ENCODE measurements around the gene KRTCAP2.
"Not testable (repeated sequence)": the region's sequence is repeated elsewhere in the genome, so short reads cannot be mapped to it uniquely, and the experiment has no call there.

Gene KRTCAP2

DNA sequence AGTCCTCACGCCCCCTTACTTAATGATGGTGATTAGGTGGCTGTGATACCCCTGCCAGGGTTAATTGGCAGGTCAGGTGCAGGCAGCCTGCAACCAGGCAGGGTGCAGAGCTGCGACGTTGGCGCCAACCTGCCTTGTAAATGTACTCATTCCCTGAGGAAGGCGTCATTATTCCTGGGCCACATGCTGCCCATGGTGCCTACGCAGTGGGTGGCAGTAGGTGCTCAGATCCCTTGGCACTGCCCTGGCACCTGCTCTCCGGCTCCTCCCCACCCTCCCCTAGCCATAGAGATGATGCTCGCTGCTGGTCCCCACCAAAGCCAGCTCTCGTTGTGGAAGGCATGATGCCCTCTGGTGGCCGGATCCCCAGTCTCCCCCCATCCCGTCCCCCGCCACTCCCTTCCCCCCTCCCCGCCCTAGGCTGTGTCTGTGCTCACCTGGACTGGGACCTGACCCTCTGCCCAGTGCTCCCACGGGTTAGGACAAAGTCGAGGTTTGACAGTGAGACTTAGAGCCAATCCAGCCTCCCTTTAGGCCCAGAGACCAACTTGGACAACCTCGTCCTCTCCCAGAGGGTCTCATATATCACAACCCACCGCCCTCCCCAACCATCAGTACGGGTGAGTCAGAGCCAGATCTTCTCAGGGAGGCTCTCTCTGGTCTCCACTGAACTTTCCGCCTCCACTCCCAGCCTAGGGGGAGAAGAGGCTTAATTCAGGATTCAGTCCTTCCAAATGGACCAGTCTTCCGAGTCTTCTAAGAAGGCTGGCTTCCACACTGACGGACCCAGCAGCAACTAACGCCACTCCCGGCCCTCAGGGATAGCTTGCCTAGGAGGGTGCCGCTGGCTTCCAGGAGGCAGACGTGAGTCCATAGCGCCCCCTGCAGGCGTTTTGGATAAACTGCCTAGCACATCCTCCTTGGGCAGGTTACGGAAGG is 5.7 kb downstream of the KRTCAP2 start:
- DNase-seq = peak; percentile 89

DNA sequence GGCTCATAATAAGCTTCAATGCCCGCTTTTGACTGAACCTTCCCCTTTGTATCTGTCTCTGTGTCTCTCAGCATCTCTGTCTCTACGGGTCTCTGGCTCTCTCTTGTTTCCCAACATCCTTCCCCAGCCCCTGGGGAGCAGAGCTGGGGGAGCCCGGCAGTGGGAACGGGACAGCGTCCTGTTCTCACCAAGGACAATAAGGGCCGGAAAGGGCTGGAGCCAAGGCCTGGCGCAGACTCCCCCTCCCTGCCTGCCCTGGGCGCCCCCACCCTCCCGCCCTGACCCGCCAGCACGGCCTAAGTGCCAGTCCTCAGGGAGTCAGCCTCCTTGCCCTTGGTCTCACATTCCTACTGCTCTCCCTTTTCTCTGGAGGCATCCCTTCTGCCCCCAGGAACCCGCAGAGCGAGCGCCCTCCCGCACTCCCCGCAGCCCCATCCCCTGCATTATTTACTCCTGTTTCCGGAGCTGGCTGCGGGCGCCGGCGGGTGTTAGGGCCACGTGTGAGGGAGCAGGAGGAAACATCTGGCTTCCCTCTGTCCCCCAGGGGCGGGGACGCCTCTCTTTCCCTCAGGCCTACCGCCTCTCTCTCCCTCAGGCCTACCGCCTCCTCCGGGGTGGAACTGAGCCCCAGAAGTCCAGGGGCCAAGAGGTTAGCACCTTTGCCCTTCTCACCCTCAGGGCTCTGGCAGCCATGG is 6.5 kb downstream of the KRTCAP2 start:
- DNase-seq = no peak

DNA sequence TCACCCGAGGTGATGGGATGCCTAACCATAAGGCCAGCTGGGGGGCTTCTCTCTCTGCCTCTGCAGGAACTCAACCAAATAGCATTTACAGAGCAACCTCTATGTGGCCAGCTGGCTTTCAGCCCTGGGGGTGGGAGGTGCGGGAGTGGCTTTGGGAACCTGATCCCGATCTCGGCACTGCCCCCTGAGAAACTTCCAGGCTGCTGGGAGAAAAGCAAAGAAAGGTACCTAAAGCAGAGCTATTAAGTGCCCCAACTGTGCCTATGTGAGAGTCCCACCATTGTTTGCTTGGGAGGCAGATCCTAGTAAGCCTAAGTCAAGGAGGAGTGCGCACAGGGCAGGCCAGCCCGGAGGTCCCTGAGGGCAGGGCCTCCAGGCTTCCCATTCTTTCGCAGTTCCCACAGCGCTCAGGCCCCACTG is 7.0 kb downstream of the KRTCAP2 start:
- DNase-seq = no peak

DNA sequence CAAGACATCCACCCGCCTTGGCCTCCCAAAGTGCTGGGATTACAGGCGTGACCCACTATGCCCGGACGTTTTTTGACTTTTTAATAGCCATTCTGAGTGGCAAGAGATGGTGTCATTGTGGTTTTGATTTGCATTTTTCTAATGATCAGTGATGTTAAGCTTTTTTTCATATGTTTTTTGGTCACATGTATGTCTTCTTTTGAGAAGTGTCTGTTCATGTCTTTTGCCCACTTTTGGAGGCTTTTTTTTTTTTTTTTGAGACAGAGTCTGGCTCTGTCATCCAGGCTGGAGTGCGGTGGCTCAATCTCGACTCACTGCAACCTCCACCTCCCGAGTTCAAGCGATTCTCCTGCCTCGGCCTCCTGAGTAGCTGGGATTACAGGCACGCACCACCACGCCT is 8.5 kb downstream of the KRTCAP2 start:
- not testable (repeated sequence) for DNase-seq

DNA sequence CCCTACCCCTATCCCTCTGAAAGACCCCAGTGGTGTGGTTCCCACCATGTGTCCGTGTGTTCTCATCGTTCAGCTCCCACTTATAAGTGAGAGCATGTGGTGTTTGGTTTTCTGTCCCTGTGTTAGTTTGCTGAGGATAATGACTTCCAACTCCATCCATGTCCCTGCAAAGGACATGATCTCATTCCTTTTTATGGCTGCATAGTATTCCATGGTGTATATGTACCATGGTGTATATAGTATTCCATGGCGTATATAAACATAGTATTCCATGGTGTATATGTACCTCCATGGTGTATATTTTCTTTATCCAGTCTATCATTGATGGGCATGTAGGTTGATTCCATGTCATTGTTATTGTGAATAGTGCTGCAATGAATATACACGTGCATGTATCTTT is 9.3 kb downstream of the KRTCAP2 start:
- not testable (repeated sequence) for DNase-seq

DNA sequence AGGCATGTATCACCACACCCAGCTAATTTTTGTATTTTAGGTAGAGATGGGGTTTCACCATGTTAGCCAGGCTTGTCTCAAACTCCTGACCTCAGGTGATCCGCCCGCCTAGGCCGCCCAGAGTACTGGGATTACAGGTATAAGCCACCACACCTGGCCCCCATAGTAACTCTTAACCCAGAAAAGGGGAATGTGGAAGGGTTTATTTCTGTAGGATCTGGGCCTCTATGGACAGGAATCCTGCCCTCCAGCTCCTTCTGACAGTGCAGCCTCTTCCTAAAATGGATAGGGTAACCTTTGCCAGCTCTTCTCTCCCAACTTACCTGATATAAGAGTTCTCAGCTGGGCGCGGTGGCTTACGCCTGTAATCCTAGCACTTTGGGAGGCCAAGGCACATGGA is 10.5 kb downstream of the KRTCAP2 start:
- not testable (repeated sequence) for DNase-seq

DNA sequence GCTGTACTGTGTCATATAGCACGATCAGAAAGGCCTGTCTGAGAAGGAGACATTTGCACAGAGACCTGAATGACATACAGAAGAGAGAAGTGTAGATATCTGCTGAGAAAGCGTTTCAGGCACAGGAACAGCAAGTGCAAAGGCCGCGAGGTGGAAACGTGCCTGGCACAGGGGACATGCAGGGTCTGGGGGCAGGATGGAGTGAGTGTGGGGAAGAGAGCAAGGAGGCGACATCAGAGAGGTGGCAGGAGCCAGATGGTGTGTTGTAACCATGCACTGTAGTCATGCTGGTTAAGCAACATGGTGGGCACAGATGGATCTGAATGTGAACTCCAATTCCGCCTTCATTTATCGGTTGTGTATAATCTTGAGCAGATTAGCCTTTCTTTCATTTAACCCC is 13.0 kb downstream of the KRTCAP2 start:
- DNase-seq = no peak

DNA sequence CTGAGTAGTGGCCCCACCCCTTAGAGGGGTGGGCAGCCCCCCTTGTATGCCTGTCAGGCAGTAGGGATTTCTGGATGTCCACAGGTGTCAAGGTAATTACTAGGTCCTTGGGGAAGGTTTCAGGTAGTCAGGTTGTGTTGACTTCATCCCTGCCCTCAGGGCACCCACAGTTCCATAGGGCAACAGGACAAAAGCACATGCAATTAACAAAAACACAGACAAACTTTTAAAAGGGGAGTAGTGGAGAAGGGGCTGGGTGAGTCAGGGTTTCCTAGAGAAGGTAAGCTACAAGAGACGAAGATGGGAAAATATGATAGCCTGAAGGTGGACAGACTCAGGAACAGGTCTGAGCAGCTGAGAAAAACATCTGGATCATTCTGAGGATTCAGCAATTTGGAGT is 14.1 kb downstream of the KRTCAP2 start:
- DNase-seq = no peak

DNA sequence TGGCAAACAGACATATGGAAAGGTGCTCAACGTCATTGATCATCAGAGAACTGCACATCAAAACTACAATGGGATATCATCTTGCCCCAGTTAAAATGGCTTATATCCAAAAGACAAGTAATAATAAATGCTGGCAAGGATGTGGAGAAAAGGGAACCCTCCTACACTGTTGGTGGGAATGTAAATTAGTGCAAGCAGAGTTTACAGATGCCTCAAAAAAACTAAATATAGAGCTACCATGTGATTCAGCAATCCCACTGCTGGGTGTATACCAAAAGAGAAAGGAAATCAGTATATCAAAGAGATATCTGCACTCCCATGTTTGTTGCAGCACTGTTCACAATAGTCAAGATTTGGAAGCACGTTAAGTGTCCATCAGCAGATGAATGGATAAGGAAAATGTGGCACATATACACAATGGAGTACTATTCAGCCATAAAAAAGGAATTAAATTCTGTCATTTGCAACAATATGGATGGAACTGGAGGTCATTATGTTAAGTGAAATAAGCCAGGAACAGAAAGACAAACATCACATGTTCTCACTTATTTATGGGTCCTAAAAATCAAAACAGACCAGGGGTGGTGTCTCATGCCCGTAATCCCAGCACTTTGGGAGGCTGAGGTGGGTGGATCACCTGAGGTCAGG is 17.0 kb downstream of the KRTCAP2 start:
- DNase-seq = not testable (repeated sequence)

DNA sequence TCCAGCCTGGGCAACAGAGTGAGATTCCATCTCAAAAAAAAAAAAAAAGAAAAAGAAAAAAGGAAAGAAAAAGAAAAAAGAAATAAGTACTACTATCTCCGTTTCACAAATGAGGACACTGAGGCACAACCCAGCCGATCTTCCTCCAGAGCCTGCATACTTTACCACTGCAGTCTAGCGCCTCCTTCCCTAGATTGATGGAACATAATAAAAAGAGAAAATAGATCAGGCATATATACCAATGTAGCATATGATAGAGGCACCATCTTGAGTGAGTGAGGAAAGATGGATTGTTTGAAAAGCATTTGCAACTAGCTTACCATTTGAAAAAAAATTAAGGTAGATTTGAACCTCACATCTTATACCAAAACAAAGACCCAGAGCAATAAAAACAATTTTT is 27.6 kb downstream of the KRTCAP2 start:
- DNase-seq = no peak

DNA sequence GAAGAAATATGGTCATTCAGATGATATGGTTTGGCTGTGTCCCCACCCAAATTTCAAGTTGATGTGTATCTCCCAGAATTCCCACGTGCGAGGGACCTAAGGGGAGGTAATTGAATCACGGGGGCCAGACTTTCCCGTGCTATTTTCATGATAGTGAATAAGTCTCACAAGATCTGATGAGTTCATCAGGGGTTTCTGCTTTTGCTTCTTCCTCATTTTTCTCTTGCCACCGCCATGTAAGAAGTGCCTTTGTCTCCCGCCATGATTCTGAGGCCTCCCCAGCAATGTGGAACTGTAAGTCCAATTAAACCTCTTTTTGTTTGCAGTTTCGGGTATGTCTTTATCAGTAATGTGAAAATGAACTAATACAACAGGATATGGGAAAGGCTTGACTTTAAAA is 31.4 kb downstream of the KRTCAP2 start:
- DNase-seq = no peak

DNA sequence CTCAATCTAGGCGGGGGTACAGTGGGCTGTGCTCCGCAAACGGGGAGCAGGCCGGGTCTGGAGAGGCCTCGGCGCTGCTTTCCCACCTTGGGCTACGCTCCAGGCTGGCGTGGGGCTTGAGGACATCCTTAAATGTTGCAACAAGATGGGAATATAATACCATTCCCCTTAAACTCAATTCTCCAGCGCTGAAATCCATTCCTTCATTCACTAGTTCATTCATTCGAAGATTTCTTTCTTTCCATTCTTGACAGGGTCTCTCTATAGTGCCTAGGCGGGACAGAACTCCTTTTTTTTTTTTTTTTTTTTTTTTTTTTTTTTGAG is 32.5 kb downstream of the KRTCAP2 start:
- no peak for DNase-seq

DNA sequence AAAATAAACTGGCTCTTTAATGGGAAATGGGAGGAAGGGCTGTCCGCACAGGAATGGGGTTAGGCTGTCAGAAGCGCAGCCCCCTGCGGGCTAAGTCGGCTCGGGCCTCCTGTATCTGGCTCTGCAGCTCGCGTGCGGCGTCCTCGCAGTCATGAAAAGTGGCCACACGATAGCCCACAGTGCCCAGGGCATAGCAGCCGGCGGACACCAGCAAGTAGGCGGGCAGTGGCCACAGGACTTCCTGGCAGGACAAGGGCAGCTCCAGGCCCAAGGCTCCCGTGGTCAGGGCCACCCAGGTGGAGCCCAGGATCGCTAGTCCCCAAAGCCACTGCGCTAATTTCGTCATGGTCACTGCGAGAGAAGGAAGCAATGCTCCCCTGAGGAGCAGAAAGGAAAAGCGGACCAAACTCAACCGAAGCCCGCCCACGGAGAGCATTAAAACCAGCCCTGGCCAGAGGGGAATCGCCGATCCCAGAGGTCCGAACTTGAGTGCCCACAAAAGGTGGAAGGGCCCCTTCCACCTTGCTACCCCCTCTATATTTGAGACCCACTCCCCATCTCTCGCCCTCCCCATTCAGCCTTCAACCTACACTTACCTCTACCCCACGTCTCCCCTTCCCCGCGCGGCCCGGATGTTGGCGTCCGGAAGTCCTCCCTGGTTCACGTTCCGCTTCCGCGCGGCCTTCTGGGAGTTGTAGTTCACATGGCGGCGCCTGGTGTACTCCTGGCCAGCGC is 33.0 kb downstream of the KRTCAP2 start, which contains the start of gene DPM3:
Gene DPM3 (minus strand): TSS at position 637 of the 735 bp plus-strand sequence. CDS start 291 bp downstream, at position 346.
- DNase-seq = peak; percentile 94

DNA sequence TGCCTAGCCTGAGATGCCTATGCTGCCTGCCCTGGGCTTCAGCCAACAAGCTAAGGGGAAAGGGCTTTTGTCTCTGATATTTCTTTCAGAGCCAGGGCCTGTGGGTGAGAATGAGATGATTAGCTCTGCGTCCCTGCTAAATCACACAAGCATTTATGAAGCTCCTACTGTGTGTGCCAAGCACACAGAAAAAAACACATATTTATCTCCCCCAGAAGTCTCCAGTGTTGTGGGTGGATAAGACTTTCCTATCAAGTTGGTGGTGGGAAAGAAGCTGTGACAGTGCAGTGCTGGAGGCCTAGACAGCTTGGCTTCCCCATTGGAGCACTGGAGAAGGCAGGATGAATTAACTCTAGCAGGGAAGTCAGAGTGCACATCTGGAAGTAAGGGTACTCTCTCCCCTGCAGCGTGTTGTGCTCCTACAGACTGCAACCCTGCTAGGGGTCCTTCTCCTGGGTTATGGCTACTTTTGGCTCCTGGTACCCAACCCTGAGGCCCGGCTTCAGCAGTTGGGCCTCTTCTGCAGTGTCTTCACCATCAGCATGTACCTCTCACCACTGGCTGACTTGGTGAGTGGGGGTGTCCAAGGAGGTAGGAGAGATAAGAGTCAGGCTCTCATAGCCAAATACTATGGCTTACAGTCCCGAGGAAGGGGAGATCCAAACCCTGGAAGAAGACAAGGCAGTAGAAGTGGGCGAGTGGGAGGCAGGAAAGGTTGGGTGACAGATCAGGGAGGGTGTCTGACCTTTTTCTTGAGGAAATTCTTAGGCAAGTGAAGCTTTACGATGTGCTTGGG is 35.8 kb downstream of the KRTCAP2 start:
- no peak for DNase-seq

DNA sequence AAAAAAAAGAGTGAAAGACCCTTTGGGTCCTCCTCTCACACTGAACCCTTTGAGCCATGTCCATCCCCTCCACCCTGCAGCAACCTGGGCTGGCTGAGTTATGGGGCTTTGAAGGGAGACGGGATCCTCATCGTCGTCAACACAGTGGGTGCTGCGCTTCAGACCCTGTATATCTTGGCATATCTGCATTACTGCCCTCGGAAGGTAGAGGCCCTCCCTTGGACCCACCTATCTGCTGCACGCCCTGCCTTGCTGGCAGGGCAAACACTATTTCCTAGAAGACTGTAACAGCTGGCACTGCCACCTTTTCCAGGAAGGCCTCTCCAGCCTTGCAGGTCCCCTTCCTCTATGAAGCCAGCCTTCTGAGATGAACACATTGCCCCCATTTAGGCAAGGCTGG is 36.4 kb downstream of the KRTCAP2 start:
- peak; percentile 64 for DNase-seq

DNA sequence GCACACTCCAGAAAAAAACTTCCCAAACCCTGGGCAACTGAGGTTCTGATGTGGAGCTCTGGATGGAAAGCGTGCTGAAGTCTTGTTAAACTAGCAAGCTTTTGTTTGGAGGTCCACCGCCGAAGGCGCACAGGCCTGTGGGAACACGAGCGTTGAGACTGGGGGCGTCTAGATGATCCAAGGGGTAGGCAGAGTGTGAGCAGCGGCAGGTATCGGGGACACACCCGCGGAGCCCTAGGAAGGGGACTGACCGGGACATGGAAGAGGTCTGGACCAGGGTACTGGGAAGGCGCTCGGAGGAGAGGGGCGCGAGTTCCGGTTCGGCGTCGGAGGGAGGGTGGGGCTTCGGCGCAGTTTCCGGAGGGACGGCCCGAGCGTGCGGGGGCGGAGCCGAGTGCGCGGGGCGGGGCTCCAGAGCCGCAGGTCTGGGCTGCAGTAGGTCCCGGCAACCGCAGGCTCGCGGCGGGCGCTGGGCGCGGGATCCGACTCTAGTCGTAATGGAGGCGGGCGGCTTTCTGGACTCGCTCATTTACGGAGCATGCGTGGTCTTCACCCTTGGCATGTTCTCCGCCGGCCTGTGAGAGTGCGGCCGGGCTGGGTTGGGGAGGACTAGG is 37.6 kb downstream of the KRTCAP2 start, which contains the start of gene SLC50A1:
Gene SLC50A1 (plus strand): TSS at position 438 of the 614 bp plus-strand sequence. CDS start 60 bp downstream, at position 498.
- peak; percentile 97 for DNase-seq

DNA sequence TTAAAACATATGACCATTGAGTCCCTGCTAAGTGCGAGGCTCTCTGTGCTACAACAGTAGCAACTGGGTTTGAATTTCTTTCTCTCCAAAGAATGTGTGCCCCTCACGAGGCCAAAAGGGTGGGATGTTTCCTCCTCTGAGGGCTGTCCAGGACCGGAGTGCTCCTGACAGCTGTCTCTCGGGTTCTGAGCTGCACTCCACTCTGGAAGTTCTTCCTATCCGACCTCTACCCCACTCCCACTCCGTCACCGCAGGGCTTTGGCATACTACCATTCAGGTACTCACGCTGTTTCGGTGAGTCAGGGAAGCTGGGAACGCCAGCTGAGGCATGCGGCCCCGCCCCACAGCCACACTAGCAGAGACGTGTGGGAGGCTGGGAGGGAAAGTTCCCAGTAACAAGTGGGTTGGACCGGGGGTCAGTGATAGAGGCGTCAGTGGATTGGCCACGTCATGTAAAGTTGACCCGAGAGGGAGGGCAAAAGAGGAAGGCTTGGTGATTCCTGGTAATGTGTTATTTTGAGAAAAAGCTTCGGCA is 38.2 kb downstream of the KRTCAP2 start:
- peak; percentile 72 for DNase-seq

DNA sequence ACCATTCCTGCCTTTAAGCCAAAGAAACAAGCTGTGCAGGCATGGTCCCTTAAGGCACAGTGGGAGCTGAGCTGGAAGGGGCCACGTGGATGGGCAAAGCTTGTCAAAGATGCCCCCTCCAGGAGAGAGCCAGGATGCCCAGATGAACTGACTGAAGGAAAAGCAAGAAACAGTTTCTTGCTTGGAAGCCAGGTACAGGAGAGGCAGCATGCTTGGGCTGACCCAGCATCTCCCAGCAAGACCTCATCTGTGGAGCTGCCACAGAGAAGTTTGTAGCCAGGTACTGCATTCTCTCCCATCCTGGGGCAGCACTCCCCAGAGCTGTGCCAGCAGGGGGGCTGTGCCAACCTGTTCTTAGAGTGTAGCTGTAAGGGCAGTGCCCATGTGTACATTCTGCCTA is 38.8 kb downstream of the KRTCAP2 start:
- no peak for DNase-seq

DNA sequence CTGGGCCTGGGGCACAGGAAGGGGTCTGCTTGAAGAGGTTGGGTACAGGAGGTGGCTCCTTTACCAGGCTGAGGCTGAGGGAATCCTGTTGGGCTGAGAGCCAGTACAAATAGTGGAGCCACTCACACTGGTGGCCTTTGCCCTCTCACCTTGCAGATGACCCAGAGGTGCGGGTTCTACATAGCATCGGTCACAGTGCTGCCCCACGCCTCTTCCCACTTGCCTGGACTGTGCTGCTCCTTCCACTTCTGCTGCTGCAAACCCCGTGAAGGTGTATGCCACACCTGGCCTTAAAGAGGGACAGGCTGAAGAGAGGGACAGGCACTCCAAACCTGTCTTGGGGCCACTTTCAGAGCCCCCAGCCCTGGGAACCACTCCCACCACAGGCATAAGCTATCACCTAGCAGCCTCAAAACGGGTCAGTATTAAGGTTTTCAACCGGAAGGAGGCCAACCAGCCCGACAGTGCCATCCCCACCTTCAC is 39.3 kb downstream of the KRTCAP2 start:
- no peak for DNase-seq

DNA sequence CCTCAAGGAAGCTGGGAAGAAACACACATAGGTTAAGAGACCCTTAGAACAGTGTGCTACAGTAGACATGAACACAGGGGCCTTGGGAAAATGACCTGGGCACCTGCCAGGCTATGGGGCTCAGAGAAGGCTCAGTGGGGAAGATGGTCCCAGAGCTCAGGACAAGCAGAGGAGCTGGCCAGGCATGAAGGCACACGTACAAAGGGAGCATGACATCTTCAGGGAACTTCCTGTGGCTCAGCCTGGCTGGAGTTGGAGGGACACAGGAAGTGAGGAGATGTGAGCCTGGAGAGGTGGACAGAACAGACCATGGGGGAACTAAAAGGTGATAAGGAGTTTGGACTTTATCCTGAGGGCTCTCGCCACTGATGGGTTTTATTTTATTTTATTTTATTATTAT is 41.2 kb downstream of the KRTCAP2 start:
- DNase-seq = no peak

DNA sequence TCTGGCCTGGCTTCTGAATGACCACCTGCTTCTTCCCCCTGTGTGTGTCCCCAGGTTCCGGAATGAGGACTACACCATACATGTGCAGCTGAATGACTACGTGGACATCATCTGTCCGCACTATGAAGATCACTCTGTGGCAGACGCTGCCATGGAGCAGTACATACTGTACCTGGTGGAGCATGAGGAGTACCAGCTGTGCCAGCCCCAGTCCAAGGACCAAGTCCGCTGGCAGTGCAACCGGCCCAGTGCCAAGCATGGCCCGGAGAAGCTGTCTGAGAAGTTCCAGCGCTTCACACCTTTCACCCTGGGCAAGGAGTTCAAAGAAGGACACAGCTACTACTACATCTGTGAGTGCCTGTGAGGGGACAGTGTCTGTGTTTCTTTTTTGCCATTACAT is 41.8 kb downstream of the KRTCAP2 start:
- no peak for DNase-seq

All from activated CD4-positive, alpha-beta T cell treated with anti-CD3 and anti-CD28 coated beads, Interleukin-10, Interleukin-2, amounts not matched to agents 100 ng/mL and 50 ng/mL, durations not matched to agents 16 hours and 8 hours (primary cell).